Astrocyte of the cerebellum (primary cell): Measurements from ENCODE around the gene KLRF2.
"Not testable (repeated sequence)": the region's sequence is repeated elsewhere in the genome, so short reads cannot be mapped to it uniquely, and the experiment has no call there.

Experiments used
- DNase-seq: peaks from one replicate; pipeline ENCODE4 v3.0.0-alpha.2; 2011; ENCODE audit warnings: low read depth
- H3K4me3 ChIP-seq: 2 replicates; pipeline ENCODE4 v1.5.1; 2011; ENCODE audit warnings: mild to moderate bottlenecking, low read depth, low read length, moderate library complexity
- CTCF ChIP-seq: IDR thresholded peaks from 2 replicates; pipeline ENCODE4 v1.5.1; 2012; ENCODE audit warnings: low read length, low read depth, moderate library complexity, mild to moderate bottlenecking; ENCODE audit errors: missing control alignments
- in situ Hi-C: cut with HindIII; loops from 2 replicates; pipeline ENCODE4 v1.10.0; 2017; ENCODE audit warnings: low sequenced_read_pairs

KLRF2 gene

DNA sequence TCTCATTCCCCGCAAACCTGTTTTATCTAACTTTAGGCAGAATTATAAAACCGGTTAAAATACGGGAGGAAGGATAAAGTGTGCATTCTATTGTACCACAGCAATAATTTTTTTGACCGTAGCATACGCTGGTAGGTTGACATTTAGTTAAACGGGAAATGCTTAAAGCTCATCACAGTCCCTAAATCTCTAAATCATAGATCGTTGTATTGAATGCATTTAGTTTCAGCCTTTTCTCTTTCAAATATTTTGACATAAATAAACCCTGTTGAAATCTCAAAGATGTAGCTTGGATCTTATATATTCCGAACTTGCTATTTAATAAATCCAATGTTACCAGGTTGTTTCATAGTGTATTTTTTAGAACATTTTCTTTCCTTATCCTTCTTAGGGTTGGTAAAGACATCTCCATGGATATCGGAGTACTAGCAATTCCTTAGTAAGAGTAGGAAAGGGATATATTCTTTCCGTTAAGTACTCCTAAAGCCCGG is 12.9 kb upstream of the KLRF2 start:
- in situ Hi-C loops = no loop called here
- no peak for DNase-seq
- no peak for TF ChIP-seq CTCF
- no peak overlapping the region for H3K4me3 ChIP-seq

DNA sequence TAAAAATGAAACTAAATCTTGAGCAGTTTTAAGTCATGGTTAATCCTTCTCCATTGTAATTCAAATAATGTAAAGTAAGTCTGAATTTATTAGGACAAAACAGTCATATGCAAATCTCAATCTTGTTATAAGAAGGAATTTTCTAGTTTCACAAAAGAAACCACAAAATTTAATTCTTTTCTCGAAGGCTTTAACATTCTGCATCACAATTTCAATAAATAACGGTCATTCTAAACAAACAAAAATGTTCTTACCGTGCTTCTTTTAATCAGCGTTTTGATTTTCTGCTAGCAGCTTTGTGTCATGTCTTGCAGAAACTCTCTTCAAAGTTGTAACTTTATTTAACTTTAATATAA is 12.4 kb upstream of the KLRF2 start:
- no peak for TF ChIP-seq CTCF
- no peak for DNase-seq
- H3K4me3 ChIP-seq = peak overlapping the region; percentile 33
- in situ Hi-C loops = no loop called here

GRCh38 chr12:9869307-9870161 is 11.8 kb upstream of the KLRF2 start, which contains the start of gene CLEC2B:
TSS of gene CLEC2B (minus strand) at chr12:9869354.
- DNase-seq = peak; percentile 34
- in situ Hi-C loops = no loop called here

DNA sequence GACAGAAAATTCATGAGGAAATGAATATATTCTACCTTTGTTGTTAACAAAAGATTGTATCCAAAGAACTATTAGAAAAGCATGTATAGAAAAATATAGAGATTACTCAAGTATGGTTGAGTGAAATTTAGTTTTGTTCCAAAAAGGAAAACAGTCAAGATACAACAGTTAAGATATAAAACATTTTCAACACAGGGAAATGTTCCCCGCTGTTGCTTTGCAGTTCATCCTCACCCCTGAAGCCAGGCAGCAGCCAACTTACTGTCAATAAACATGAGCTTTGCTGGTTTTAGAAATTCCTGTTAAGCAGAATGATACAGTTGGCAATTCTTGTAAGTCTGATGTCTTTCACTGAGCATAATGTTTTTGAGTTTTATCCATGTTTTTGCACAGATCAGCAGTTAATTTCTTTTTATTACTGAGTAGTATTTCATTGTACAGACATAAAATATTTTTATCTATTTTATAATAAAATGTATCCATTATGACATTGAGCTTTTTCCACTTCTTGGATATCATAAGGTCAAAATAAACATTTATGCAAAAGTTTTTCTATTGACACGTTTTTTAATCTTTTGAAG is 10.9 kb upstream of the KLRF2 start:
- TF ChIP-seq CTCF = no peak

More at GRCh38 chr12:9869307-9870161, 11.8 kb upstream of the KLRF2 start, which contains the start of gene CLEC2B:
- H3K4me3 ChIP-seq = peak within 1 kb of the TSS; percentile 33
- no peak for TF ChIP-seq CTCF

DNA sequence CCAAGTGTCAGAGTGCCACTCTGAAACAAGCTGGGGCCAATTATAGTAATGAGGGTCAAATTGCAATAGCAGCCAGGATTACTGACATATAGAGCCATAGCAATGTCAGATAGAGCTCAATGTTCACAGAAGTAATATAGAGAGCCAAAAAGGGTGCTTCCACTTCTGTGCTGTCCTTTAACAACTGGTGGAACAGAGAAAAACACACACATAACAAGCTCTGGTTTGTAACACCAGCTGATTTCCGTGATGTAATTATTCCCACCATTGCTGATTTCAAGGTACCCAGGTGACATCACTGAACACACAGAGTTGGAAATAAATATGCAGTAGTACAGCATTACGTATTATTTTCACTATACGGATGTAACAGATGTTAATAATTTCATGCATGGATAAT is 9.1 kb upstream of the KLRF2 start:
- TF ChIP-seq CTCF = no peak
- in situ Hi-C loops = no loop called here
- H3K4me3 ChIP-seq = no peak overlapping the region
- no peak for DNase-seq

More for the DNA sequence above, 10.9 kb upstream of the KLRF2 start:
- no peak for DNase-seq
- no peak overlapping the region for H3K4me3 ChIP-seq
- in situ Hi-C loops = no loop called here

GRCh38 chr12:9872742-9873141 is 8.5 kb upstream of the KLRF2 start:
- TF ChIP-seq CTCF = no peak
- in situ Hi-C loops = no loop called here
- DNase-seq = no peak
- no peak overlapping the region for H3K4me3 ChIP-seq

DNA sequence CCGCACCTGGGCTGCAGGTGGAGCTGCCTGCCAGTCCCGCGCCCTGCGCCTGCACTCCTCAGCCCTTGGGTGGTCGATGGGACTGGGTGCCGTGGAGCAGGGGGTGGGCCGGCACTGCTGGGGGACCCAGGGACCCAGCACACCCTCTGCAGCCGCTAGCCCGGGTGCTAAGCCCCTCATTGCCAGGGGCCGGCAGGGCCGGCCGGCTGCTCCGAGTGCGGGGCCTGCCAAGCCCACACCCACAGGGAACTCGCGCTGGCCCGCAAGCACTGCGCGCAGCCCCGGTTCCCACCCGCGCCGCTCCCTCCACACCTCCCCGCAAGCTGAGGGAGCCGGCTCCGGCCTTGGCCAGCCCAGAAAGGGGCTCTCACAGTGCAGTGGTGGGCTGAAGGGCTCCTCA is 5.2 kb upstream of the KLRF2 start:
- DNase-seq, in situ Hi-C loops, H3K4me3 ChIP-seq: not testable (repeated sequence)
